Right ventricle myocardium superior (tissue), 1 donor: Measurements from ENCODE around the gene MYLK. TPM values are rescaled to one million over a fixed set of nuclear protein-coding genes. Genes with fewer than 3 reads are reported as not detected.

Source experiments
- ATAC-seq: fragments of 200-7000 bp; cut with Tn5 transposase; one replicate; pipeline ENCODE4 v1.9.1; 2020; ENCODE audit warnings: mild to moderate bottlenecking; ENCODE audit not compliant: poor library complexity
- DNase-seq: peaks from one replicate; pipeline ENCODE4 v3.0.0-alpha.2; 2020
- intact Hi-C: fragments of 100-400 bp; cut with DNase I; formaldehyde crosslinking; loops from one replicate; pipeline ENCODE4 v1.11.2; 2022
- total RNA-seq: library from RNA; stranded (reverse); fragmentation: NEBNext Ultra II Directional; extraction: Animal tissue kit (Norgen Biotek cat#: 25700); gene quantifications from one replicate; pipeline ENCODE4 v1.2.1, GENCODE V29; 2021
- donor health status: DM: no; HTN: yes; CAD: no; lungs with severe emphysema.

The MYLK gene
- total RNA-seq, 1 donor from 2014 or later, result 10.1 TPM

DNA sequence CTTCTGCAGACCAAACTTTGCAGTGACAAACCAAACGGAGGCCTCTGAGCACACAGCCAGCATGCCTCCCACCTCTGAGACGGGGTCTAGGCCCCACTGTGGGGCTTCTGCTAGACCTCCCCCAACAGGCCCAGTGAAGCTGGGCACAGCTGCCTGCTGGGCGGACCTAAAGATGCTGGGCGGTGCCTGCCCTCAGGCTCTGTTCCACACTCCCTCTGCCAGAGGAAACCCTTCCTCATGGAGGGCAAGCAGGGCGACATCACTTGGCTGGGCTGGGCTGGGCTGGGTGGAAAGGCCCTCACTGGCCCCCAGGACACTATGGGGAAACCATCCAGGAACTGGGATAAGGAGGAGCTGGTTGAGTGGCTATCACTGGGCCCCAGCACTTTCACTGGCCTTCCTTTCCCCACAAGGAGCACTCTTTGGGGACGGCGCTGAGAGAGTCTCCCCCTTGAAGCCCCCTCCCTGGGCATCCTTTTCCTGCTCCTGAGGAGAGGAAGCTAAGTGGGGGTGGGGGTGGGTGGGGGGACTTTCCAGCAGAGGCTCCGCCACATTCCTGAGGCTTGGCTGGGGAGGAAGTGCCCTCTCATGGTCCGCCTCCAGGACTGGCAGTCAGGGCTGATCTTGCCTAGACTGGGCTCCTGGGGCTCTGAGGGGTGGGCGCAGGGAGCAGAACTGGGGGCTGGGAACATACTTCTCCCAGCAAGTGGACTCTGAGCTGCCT lies 201.2 kb downstream of the MYLK start:
- intact Hi-C loops, result no loop called here
- ATAC-seq, result no peak
- no peak for DNase-seq

DNA sequence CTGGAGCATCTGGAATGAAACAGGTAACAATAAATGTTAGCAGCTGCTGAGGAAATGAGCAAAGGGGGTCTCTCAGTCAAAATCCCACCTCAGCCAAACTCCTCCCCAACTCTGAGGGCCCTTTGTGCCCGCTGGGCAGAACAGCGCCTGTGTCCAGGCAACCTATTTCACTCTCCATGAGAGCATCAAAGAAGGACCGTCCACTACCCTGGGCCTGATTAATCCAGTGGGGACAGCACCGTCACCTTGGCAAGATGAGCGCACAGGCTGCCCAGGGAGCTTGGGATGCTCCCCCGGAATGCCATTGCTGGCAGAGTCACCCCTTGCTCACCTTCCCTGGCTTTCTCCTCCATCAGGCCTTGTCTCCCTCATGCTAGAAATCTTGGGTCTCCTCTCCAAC lies 201.8 kb downstream of the MYLK start:
- intact Hi-C loops, result no loop called here
- ATAC-seq (no peak), DNase-seq (no peak)

DNA sequence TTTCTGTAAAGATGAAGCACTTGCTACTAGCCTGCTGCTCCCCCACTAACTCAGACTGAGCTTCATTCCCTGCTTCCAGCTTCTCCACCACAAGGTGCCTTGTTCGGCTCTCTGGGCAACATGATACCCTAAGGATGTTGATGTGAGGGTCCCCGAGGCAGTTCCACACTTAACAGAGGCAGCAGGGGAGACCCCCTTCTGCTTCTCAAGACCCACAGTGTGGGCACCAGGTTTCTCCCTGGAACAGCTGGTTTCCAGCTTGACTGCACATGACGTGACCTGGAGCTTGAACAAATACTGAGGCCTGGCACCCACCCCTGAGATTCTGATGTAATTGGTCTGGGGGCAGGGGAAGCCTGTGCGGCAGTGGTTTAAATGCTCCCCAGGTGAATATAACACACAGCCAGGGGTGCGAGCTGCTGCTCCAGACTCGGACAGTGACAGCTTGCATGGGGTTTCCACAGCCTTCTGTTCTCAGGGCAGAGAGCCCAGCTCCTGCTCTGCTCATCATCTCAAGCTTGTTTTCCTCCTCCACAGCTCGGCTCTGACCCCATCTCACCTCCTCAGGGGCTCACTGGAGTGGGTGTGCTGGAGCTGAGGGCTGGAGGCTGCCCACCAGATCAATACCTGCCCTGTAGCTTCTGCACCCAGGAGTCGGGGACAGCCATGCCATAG lies 204.3 kb downstream of the MYLK start:
- ATAC-seq (no peak), DNase-seq (no peak)
- intact Hi-C loops, result no loop called here

- intact Hi-C loops, result no loop called here
- DNase-seq, result no peak
- no peak for ATAC-seq
Observed at GRCh38 chr3:123678108-123678511, 206.0 kb downstream of the MYLK start.

DNA sequence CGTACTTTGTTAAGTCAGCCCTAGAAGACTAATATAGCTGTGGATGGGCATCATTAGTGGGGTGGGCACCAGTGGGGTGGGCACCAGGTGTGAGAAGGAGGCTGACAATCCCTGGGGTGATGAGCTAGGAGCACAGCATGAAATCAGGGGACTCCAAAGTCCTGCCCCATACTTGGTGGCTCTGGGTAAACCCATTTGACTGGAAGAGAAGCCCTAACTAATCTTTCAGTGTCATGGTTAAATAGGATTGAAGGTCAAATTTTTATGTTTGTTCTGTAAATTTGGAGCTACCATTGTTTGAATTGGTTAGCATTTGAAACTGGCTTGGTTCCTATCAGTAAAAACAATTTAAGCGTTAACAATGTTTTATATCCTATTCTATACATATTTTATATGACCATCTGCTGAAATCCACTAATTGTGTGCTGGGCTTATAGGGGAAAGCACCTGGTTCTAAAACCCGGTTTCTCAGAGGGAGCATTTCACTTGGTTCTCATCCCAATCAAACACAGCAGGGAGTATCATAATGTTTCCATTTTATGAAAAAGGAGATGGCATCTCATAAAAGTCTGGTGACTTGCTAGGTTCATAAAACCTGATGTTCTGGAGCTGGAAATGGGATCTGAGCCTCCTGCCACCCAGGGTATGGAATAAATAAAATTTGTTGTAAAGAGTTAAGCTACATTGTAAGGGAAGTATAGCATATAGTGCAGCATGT lies 211.5 kb downstream of the MYLK start:
- ATAC-seq (no peak), DNase-seq (no peak)
- intact Hi-C loops, result no loop called here

DNA sequence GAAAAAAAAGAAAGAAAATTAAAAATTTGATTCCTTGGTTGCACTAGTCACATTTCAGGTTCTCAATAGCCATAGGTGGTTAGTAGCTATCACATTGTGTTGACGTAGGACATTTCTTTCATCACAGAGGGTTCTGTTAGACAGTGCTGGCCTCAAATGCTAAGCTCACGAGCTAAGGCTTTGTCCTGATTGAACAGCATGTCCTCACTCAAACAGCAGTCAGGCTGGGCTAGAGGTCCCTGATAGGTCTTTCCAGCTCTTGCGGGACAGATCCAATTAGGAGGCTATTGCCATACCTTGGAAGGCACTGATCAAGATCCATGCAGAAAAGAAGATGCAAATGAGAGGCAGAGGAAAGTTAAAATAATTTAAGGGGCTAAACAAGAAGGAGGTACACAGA lies 213.4 kb downstream of the MYLK start:
- no peak for DNase-seq
- peak; percentile 30 for ATAC-seq
- intact Hi-C loops, result no loop called here

- intact Hi-C loops, result no loop called here
- ATAC-seq (no peak), DNase-seq (no peak)
Observed at GRCh38 chr3:123668906-123669305, 215.2 kb downstream of the MYLK start.

GRCh38 chr3:123667784-123668183 lies 216.3 kb downstream of the MYLK start:
- DNase-seq, result no peak
- intact Hi-C loops, result no loop called here
- no peak for ATAC-seq

- no peak for DNase-seq
- intact Hi-C loops, result loop anchor here (5.0 kb wide), 1 partner anchor 33 kb away; no protein-coding TSS in a partner anchor
- ATAC-seq, result no peak
Observed at GRCh38 chr3:123664753-123665152, 219.4 kb downstream of the MYLK start.

- ATAC-seq (no peak), DNase-seq (peak; percentile 68)
- intact Hi-C loops, result loop anchor here (5.0 kb wide), 1 partner anchor 33 kb away; no protein-coding TSS in a partner anchor
Observed at GRCh38 chr3:123663977-123664376, 220.2 kb downstream of the MYLK start.

DNA sequence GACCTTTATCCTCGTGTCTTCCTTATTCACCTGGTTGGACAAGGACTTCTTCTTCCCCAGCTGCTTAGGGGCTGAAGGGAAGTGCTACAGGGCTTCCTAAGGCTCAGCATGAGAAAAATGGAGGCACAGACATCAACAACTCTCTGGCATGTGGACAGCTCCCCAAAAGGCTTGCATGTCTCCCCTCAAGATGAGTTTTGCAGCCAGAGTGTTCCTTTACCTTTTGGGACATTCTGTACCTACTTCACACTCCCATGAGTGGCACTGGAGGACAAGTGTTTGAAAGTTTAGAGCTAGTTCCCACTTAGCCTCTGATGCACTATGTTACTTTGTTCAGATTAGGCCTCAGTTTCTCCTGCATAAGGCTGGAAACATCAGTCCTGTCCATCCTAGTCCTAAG lies 222.2 kb downstream of the MYLK start:
- intact Hi-C loops, result loop anchor here (5.0 kb wide), 1 partner anchor 35 kb away; no protein-coding TSS in a partner anchor
- no peak for ATAC-seq
- no peak for DNase-seq

GRCh38 chr3:123660900-123661299 lies 223.2 kb downstream of the MYLK start:
- ATAC-seq (peak; percentile 86), DNase-seq (peak; percentile 95)
- intact Hi-C loops, result loop anchor here (5.0 kb wide), 1 partner anchor 36 kb away; no protein-coding TSS in a partner anchor

- ATAC-seq (no peak), DNase-seq (no peak)
- intact Hi-C loops, result loop anchor here (5.0 kb wide), 1 partner anchor 37 kb away; no protein-coding TSS in a partner anchor
Observed at GRCh38 chr3:123660141-123660675, 223.9 kb downstream of the MYLK start.

DNA sequence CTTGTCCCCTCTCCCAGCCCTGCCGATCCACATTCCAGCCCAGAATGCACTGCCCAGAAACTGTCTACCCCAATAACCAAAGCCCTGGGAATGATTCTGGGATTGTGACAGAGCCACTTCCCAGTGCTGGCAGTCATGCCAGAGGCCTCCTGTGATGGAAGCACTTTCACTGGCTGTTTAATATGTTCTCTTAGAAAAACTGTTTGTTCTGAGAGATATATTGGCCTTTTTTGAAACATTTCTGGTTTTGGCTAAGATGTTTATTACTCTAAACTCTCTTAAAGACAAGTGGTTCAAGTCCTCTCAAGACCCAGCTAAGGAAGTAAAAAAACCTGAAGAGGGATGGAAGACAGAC lies 225.3 kb downstream of the MYLK start:
- ATAC-seq, result no peak
- intact Hi-C loops, result no loop called here
- DNase-seq, result no peak

- intact Hi-C loops, result no loop called here
- ATAC-seq (peak; percentile 65), DNase-seq (peak; percentile 53)
Observed at GRCh38 chr3:123658118-123658851, 225.8 kb downstream of the MYLK start.

DNA sequence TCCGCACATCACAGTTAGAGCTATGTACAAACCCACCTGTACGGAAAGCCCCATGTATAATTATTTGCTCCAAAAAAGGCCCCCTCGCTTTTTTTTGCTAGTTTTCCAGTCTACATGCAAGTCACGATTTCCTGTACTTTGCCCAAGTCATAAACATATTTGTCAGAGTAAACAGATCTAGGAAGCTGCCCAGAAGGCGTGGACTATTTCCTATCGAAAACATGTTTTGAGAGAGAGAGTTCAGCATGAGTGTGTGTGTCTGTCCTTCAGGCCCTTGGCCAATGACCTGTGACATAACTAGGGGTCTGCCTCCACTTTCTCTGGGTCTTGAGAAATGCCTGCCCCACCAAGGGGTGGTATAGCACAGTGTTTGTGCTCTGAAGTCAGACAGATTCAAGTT lies 226.6 kb downstream of the MYLK start:
- DNase-seq, result no peak
- intact Hi-C loops, result no loop called here

GRCh38 chr3:123657111-123657510 lies 227.0 kb downstream of the MYLK start:
- intact Hi-C loops, result no loop called here
- ATAC-seq (no peak), DNase-seq (no peak)

More for the DNA sequence above, 226.6 kb downstream of the MYLK start:
- no peak for ATAC-seq

DNA sequence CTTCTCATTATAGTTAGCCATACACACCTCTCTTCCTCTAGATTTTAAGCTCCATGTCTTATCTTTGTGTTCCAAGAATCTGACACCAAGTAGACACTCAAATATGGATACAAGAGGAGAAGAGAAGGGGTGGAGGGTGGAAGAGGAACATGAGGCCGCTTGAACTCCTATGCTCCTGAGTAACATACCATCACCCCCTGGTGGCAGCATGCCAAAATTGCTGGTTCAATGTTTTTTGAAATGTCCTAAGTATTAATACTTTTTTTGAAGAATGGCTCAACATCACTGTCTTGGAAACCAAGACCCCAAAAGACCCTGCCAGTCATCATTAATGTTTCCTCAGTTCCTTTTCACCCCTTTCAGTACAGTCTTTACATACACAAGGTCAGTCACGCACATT lies 227.4 kb downstream of the MYLK start:
- intact Hi-C loops, result no loop called here
- ATAC-seq, result no peak
- no peak for DNase-seq

GRCh38 chr3:123656274-123656673 lies 227.9 kb downstream of the MYLK start:
- no peak for ATAC-seq
- intact Hi-C loops, result no loop called here
- no peak for DNase-seq
